MCF 10A (cell line): Measurements from ENCODE around the gene ZNF219. TPM values are rescaled to one million over a fixed set of nuclear protein-coding genes. Genes with fewer than 3 reads are reported as not detected.

ENCODE experiments used
- BruUV-seq: library from RNA; stranded (reverse); fragments of 400-500 nt; replicated peaks from 2 replicates; lab custom pipeline; 2021; lab: Mats Ljungman, UMichigan
- CTCF ChIA-PET: fragments of 300-600 bp; sonication (Branson Sonifier 250); formaldehyde crosslinking; extraction: SDS; loops from one replicate; lab custom pipeline; 2021; ENCODE audit warnings: antibody characterized with exemption, inconsistent platforms; lab: Yijun Ruan, JAX
- POLR2A ChIA-PET: fragments of 300-600, 350-650 bp; sonication (Branson Sonifier 250); formaldehyde crosslinking; extraction: SDS; loops from one replicate; lab custom pipeline; 2020; ENCODE audit warnings: antibody characterized with exemption, inconsistent platforms; lab: Yijun Ruan, JAX
- DNase-seq: peaks from one replicate; pipeline ENCODE4 v3.0.0-alpha.2; 2018; ENCODE audit not compliant: unreplicated experiment
- H3K27ac Mint-ChIP-seq: one replicate; pipeline ENCODE4 v1.8.0; 2022; ENCODE audit warnings: mild to moderate bottlenecking, low read depth, mixed read lengths; ENCODE audit not compliant: unreplicated experiment
- H3K27me3 Mint-ChIP-seq: one replicate; pipeline ENCODE4 v1.8.0; 2022; ENCODE audit warnings: mixed read lengths; ENCODE audit not compliant: insufficient read depth, unreplicated experiment
- H3K36me3 Mint-ChIP-seq: one replicate; pipeline ENCODE4 v1.8.0; 2022; ENCODE audit warnings: mild to moderate bottlenecking, moderate library complexity, mixed read lengths; ENCODE audit not compliant: insufficient read depth, unreplicated experiment
- H3K4me1 Mint-ChIP-seq: one replicate; pipeline ENCODE4 v1.8.0; 2022; ENCODE audit warnings: mixed read lengths; ENCODE audit not compliant: insufficient read depth, unreplicated experiment
- H3K4me3 Mint-ChIP-seq: one replicate; pipeline ENCODE4 v1.8.0; 2022; ENCODE audit warnings: mild to moderate bottlenecking, moderate library complexity, mixed read lengths; ENCODE audit not compliant: unreplicated experiment
- H3K9me3 Mint-ChIP-seq: one replicate; pipeline ENCODE4 v1.8.0; 2022; ENCODE audit warnings: mixed read lengths; ENCODE audit not compliant: unreplicated experiment
- CTCF ChIP-seq: fragments of 200-600 bp; IDR thresholded peaks from one replicate; pipeline ENCODE4 v1.8.0; 2022; ENCODE audit warnings: antibody characterized with exemption, mild to moderate bottlenecking; ENCODE audit not compliant: unreplicated experiment
- intact Hi-C: fragments of 100-400 bp; cut with micrococcal nuclease; formaldehyde crosslinking; loops from 2 replicates; pipeline ENCODE4 v1.14.1; 2022
- total RNA-seq: library from RNA; stranded (reverse); gene quantifications from 2 replicates; pipeline ENCODE4 v1.2.3, GENCODE V29; 2022

Gene ZNF219
- total RNA-seq, 1 experiment from 2014 or later: 33.8 TPM

- intact Hi-C loops: loop anchor here (10.0 kb wide), 1 partner anchor 73 kb away; no protein-coding TSS in a partner anchor
Observed at GRCh38 chr14:21061347-21061668, 37.1 kb downstream of the ZNF219 start.

GRCh38 chr14:21060614-21061346 is 37.7 kb downstream of the ZNF219 start:
- Mint-ChIP-seq H3K36me3 (no peaks in the 10 kb centered on the region), H3K27ac (no peak overlapping the region), H3K4me3 (no peak overlapping the region), H3K27me3 (peaks cover 8% of the 10 kb centered on the region), H3K4me1 (peaks cover 5% of the 10 kb centered on the region), H3K9me3 (no peaks in the 10 kb centered on the region)
- POLR2A ChIA-PET: no interaction called here
- intact Hi-C loops: loop anchor here (10.0 kb wide), 1 partner anchor 74 kb away; no protein-coding TSS in a partner anchor
- no peak for DNase-seq
- no TSS peak for BruUV-seq
- CTCF ChIA-PET: interaction anchor here (0.8 to 4.6 kb wide), 2 partner anchors 32 to 44 kb away, joined by 6 to 39 read pairs; no protein-coding TSS in a partner anchor
- no peak for TF ChIP-seq CTCF

More at GRCh38 chr14:21061347-21061668, 37.1 kb downstream of the ZNF219 start:
- Mint-ChIP-seq H3K27me3 (peaks cover 11% of the 10 kb centered on the region), H3K27ac (no peak overlapping the region), H3K36me3 (no peaks in the 10 kb centered on the region), H3K4me1 (peaks cover 5% of the 10 kb centered on the region), H3K4me3 (no peak overlapping the region), H3K9me3 (no peaks in the 10 kb centered on the region)
- BruUV-seq: no TSS peak
- TF ChIP-seq CTCF: no peak
- POLR2A ChIA-PET: interaction anchor here (0.7 kb wide), 1 partner anchor 11 kb away, joined by 4 read pairs; no protein-coding TSS in a partner anchor
- CTCF ChIA-PET: interaction anchor here (1.3 to 4.6 kb wide), 4 partner anchors 13 to 46 kb away, joined by 6 to 39 read pairs (median 11); no protein-coding TSS in a partner anchor
- DNase-seq: no peak

- no peak overlapping the region for H3K27ac Mint-ChIP-seq
- intact Hi-C loops: loop anchor here (10.0 kb wide), 1 partner anchor 75 kb away; no protein-coding TSS in a partner anchor
- peaks cover under 1% of the 10 kb centered on the region for H3K27me3 Mint-ChIP-seq
- TF ChIP-seq CTCF: no peak
- no peaks in the 10 kb centered on the region for H3K9me3 Mint-ChIP-seq
- H3K4me3 Mint-ChIP-seq: no peak overlapping the region
- BruUV-seq: no TSS peak
- POLR2A ChIA-PET: no interaction called here
- no peaks in the 10 kb centered on the region for H3K36me3 Mint-ChIP-seq
- peaks cover 5% of the 10 kb centered on the region for H3K4me1 Mint-ChIP-seq
- no peak for DNase-seq
- CTCF ChIA-PET: interaction anchor here (0.8 to 4.6 kb wide), 2 partner anchors 33 to 45 kb away, joined by 6 to 39 read pairs; no protein-coding TSS in a partner anchor
Observed at GRCh38 chr14:21059842-21060613, 38.4 kb downstream of the ZNF219 start.

- DNase-seq: no peak
- no peak for TF ChIP-seq CTCF
- H3K36me3 Mint-ChIP-seq: no peaks in the 10 kb centered on the region
- CTCF ChIA-PET: interaction anchor here (0.6 to 1.1 kb wide), 2 partner anchors 9 to 368 kb away, joined by 3 to 4 read pairs; no protein-coding TSS in a partner anchor
- peaks cover 5% of the 10 kb centered on the region for H3K4me1 Mint-ChIP-seq
- intact Hi-C loops: no loop called here
- H3K27ac Mint-ChIP-seq: no peak overlapping the region
- BruUV-seq: no TSS peak
- no peaks in the 10 kb centered on the region for H3K9me3 Mint-ChIP-seq
- no peaks in the 10 kb centered on the region for H3K27me3 Mint-ChIP-seq
- no peak overlapping the region for H3K4me3 Mint-ChIP-seq
- POLR2A ChIA-PET: interaction anchor here (0.6 kb wide), 1 partner anchor 8 kb away, joined by 5 read pairs; no protein-coding TSS in a partner anchor
Observed at GRCh38 chr14:21058903-21059302, 39.6 kb downstream of the ZNF219 start.
